ENCODE measurements around the gene SERPINA5.
A peak's percentile ranks its signal among the peaks of the same experiment; 100 is the strongest.

SERPINA5 gene

GRCh38 chr14:94598816-94599655, 17.8 kb downstream of the SERPINA5 start:
- no peak for TF ChIP-seq USF1 (IDR thresholded peaks at IDR 0.05)
- peak; percentile 67 for TF ChIP-seq CEBPB (IDR thresholded peaks at IDR 0.05)

GRCh38 chr14:94599656-94600004, 18.4 kb downstream of the SERPINA5 start:
- TF ChIP-seq REST (IDR thresholded peaks at IDR 0.05; ENCODE audit: low read depth) (no peak), TCF12 (IDR thresholded peaks at IDR 0.05; ENCODE audit: low read depth) (no peak), CREB1 (IDR thresholded peaks at IDR 0.05; ENCODE audit: low read depth) (no peak), TAF1 (IDR thresholded peaks at IDR 0.05; ENCODE audit: low read depth) (no peak), EGR1 (IDR thresholded peaks at IDR 0.05) (no peak), RAD21 (IDR thresholded peaks at IDR 0.05; ENCODE audit: low read depth) (no peak), NFIC (IDR thresholded peaks at IDR 0.05) (no peak), USF1 (IDR thresholded peaks at IDR 0.05) (no peak), EP300 (IDR thresholded peaks at IDR 0.05; ENCODE audit: borderline replicate concordance) (no peak), YY1 (IDR thresholded peaks at IDR 0.05; ENCODE audit: low read depth) (no peak), ZBTB7A (IDR thresholded peaks at IDR 0.05; ENCODE audit: low read depth) (no peak), FOXM1 (IDR thresholded peaks at IDR 0.05; ENCODE audit: borderline replicate concordance, low read depth) (no peak), CEBPB (IDR thresholded peaks at IDR 0.05) (no peak), MAX (IDR thresholded peaks at IDR 0.05) (no peak), TEAD4 (IDR thresholded peaks at IDR 0.05) (no peak)

- no peak for TF ChIP-seq NFIC (IDR thresholded peaks at IDR 0.05)
- no peak for TF ChIP-seq USF1 (IDR thresholded peaks at IDR 0.05)
- TF ChIP-seq YY1 (IDR thresholded peaks at IDR 0.05; ENCODE audit: low read depth): no peak
- TF ChIP-seq REST (IDR thresholded peaks at IDR 0.05; ENCODE audit: low read depth): no peak
- TF ChIP-seq EGR1 (IDR thresholded peaks at IDR 0.05): no peak
- no peak for TF ChIP-seq CEBPB (IDR thresholded peaks at IDR 0.05)
These were observed 18.9 kb downstream of the SERPINA5 start for GRCh38 chr14:94600148-94600545.

GRCh38 chr14:94601884-94602391, 20.7 kb downstream of the SERPINA5 start:
- TF ChIP-seq REST (IDR thresholded peaks at IDR 0.05; ENCODE audit: low read depth): no peak
- TF ChIP-seq EGR1 (IDR thresholded peaks at IDR 0.05): no peak
- TF ChIP-seq CREB1 (IDR thresholded peaks at IDR 0.05; ENCODE audit: low read depth): no peak
- no peak for TF ChIP-seq USF1 (IDR thresholded peaks at IDR 0.05)
- no peak for TF ChIP-seq ZBTB7A (IDR thresholded peaks at IDR 0.05; ENCODE audit: low read depth)
- TF ChIP-seq TCF12 (IDR thresholded peaks at IDR 0.05; ENCODE audit: low read depth): no peak
- no peak for TF ChIP-seq TAF1 (IDR thresholded peaks at IDR 0.05; ENCODE audit: low read depth)
- TF ChIP-seq YY1 (IDR thresholded peaks at IDR 0.05; ENCODE audit: low read depth): no peak
- no peak for TF ChIP-seq TEAD4 (IDR thresholded peaks at IDR 0.05)
- TF ChIP-seq NFIC (IDR thresholded peaks at IDR 0.05): no peak
- no peak for TF ChIP-seq MAX (IDR thresholded peaks at IDR 0.05)
- TF ChIP-seq FOXM1 (IDR thresholded peaks at IDR 0.05; ENCODE audit: borderline replicate concordance, low read depth): no peak
- no peak for TF ChIP-seq CEBPB (IDR thresholded peaks at IDR 0.05)
- no peak for TF ChIP-seq EP300 (IDR thresholded peaks at IDR 0.05; ENCODE audit: borderline replicate concordance)
- no peak for TF ChIP-seq RAD21 (IDR thresholded peaks at IDR 0.05; ENCODE audit: low read depth)

All from Ishikawa (cell line).